Duodenal mucosa (tissue), 2 donors: ENCODE results near the gene CCDC177.

Experiments
- H3K27ac ChIP-seq: one replicate; pipeline ENCODE4 v1.7.0; 2013; ENCODE audit warnings: low read depth, low read length
- H3K27me3 ChIP-seq, 2 donors: one replicate each; pipeline ENCODE4 v1.7.0; 2013; ENCODE audit warnings: low read length in 2 of 2, control low read depth in 1 of 2; ENCODE audit not compliant: insufficient read depth in 2 of 2, control insufficient read depth in 1 of 2
- H3K36me3 ChIP-seq, 2 donors: one replicate each; pipeline ENCODE4 v1.7.0; 2013; ENCODE audit warnings: low read length in 2 of 2, control low read depth in 1 of 2; ENCODE audit not compliant: insufficient read depth in 2 of 2, control insufficient read depth in 1 of 2
- H3K4me1 ChIP-seq, 2 donors: one replicate each; pipeline ENCODE4 v1.7.0; 2013; ENCODE audit warnings: low read length in 2 of 2, control low read depth in 1 of 2; ENCODE audit not compliant: insufficient read depth in 2 of 2, control insufficient read depth in 1 of 2
- H3K4me3 ChIP-seq, 2 donors: one replicate each; pipeline ENCODE4 v1.7.0; 2013; ENCODE audit warnings: low read length in 2 of 2, low read depth in 1 of 2
- H3K9ac ChIP-seq, 2 donors: one replicate each; pipeline ENCODE4 v1.7.0; 2013; ENCODE audit warnings: low read length in 2 of 2, low read depth in 1 of 2
- H3K9me3 ChIP-seq, 2 donors: one replicate each; pipeline ENCODE4 v1.7.0; 2013; ENCODE audit warnings: low read length in 2 of 2, control low read depth in 1 of 2; ENCODE audit not compliant: control insufficient read depth in 1 of 2

Gene CCDC177

DNA sequence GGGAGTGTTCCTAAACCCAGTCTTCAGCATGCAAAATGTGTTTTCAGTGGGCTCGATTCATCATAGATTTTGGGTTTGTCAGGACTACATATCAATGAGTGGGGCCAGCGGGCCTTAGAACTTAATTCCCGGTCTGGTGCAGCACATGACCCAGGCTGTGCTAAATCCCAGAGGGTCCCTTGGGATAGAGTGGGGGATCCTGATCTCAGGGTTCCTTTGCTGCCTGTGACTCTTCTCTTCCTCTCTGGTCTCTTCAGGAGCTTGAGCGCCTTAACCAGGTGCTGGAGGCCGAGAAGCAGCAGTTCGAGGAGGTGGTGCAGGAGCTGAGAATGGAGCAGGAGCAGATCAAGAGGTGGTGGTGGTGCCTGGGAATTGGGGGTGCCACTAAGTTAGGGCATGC, 52.6 kb downstream of the CCDC177 start:
- H3K4me1 ChIP-seq = no peaks in the 10 kb centered on the region
- H3K9me3 ChIP-seq = no peaks in the 10 kb centered on the region
- no peaks in the 10 kb centered on the region for H3K27me3 ChIP-seq

More for the DNA sequence above, 52.6 kb downstream of the CCDC177 start:
- Histone ChIP-seq H3K36me3 (no peaks in the 10 kb centered on the region), H3K4me3 (no peak overlapping the region), H3K9ac (no peak overlapping the region), H3K27ac (no peak overlapping the region)
